SK-N-SH treated with all-trans-retinoic acid at 6 μM for 48 hours (cell line): ENCODE data around the gene ADAMTS17.

ENCODE experiments used
- ATAC-seq: fragments of 200-7000 bp; cut with Tn5 transposase; 3 replicates; pipeline ENCODE4 v1.9.1; 2020; ENCODE audit warnings: mild to moderate bottlenecking, moderate library complexity
- ARNTL ChIP-seq: fragments of 450-650 bp; formaldehyde crosslinking; IDR thresholded peaks from 2 replicates; pipeline ENCODE4 v1.5.0; 2020; ENCODE audit warnings: low read depth, mild to moderate bottlenecking, moderate library complexity, borderline replicate concordance
- BACH2 ChIP-seq: fragments of 250-450 bp; sonication (Bioruptor Pico); IDR thresholded peaks from 2 replicates; pipeline ENCODE4 v1.9.0; 2021; ENCODE audit warnings: mild to moderate bottlenecking, borderline replicate concordance
- CREB5 ChIP-seq: fragments of 250-450 bp; sonication (Bioruptor Pico); IDR thresholded peaks from 2 replicates; pipeline ENCODE4 v1.5.1; 2020; ENCODE audit warnings: low read depth, mild to moderate bottlenecking, moderate library complexity
- CSRNP3 ChIP-seq: fragments of 250-450 bp; sonication (Bioruptor Pico); IDR thresholded peaks from 2 replicates; pipeline ENCODE4 v1.5.1; 2021; ENCODE audit warnings: mild to moderate bottlenecking, moderate library complexity
- ESRRG ChIP-seq: fragments of 250-450 bp; sonication (Bioruptor Pico); IDR thresholded peaks from 2 replicates; pipeline ENCODE4 v1.6.1; 2021; ENCODE audit warnings: mild to moderate bottlenecking
- GLIS3 ChIP-seq: fragments of 250-450 bp; sonication (Bioruptor Pico); IDR thresholded peaks from 2 replicates; pipeline ENCODE4 v1.5.0; 2020; ENCODE audit warnings: mild to moderate bottlenecking, moderate library complexity
- OSR1 ChIP-seq: fragments of 250-450 bp; sonication (Bioruptor Pico); IDR thresholded peaks from 2 replicates; pipeline ENCODE4 v1.8.0; 2022; ENCODE audit warnings: moderate library complexity, mild to moderate bottlenecking, inconsistent platforms
- PATZ1 ChIP-seq: fragments of 250-450 bp; sonication (Bioruptor Pico); IDR thresholded peaks from 2 replicates; pipeline ENCODE4 v1.8.0; 2020; ENCODE audit warnings: mild to moderate bottlenecking, moderate library complexity, borderline replicate concordance
- POU6F1 ChIP-seq: fragments of 250-450 bp; sonication (Bioruptor Pico); IDR thresholded peaks from 2 replicates; pipeline ENCODE4 v1.8.0; 2021; ENCODE audit warnings: low read depth, mild to moderate bottlenecking, moderate library complexity, borderline replicate concordance
- PPARA ChIP-seq: fragments of 250-450 bp; sonication (Bioruptor Pico); IDR thresholded peaks from 2 replicates; pipeline ENCODE4 v1.5.0; 2020; ENCODE audit warnings: mild to moderate bottlenecking, borderline replicate concordance
- RARB ChIP-seq: fragments of 250-450 bp; sonication (Bioruptor Pico); IDR thresholded peaks from 2 replicates; pipeline ENCODE4 v1.8.0; 2021; ENCODE audit warnings: mild to moderate bottlenecking, moderate library complexity
- SNAI2 ChIP-seq: fragments of 250-450 bp; sonication (Bioruptor Pico); IDR thresholded peaks from 2 replicates; pipeline ENCODE4 v1.5.0; 2020; ENCODE audit warnings: mild to moderate bottlenecking, moderate library complexity
- TCF4 ChIP-seq: fragments of 250-450 bp; sonication (Bioruptor Pico); IDR thresholded peaks from 2 replicates; pipeline ENCODE4 v1.8.0; 2021; ENCODE audit warnings: mild to moderate bottlenecking, moderate library complexity, borderline replicate concordance
- TOX ChIP-seq: fragments of 250-450 bp; sonication (Bioruptor Pico); IDR thresholded peaks from 2 replicates; pipeline ENCODE4 v1.8.0; 2021; ENCODE audit warnings: mild to moderate bottlenecking, moderate library complexity, borderline replicate concordance
- TSHZ2 ChIP-seq: fragments of 250-450 bp; sonication (Bioruptor Pico); IDR thresholded peaks from 2 replicates; pipeline ENCODE4 v1.5.0; 2020; ENCODE audit warnings: mild to moderate bottlenecking, moderate library complexity
- ZC3H10 ChIP-seq: fragments of 250-450 bp; sonication (Bioruptor Pico); IDR thresholded peaks from 2 replicates; pipeline ENCODE4 v1.5.1; 2021; ENCODE audit warnings: mild to moderate bottlenecking, moderate library complexity
- ZFP30 ChIP-seq: fragments of 450-650 bp; formaldehyde crosslinking; IDR thresholded peaks from 2 replicates; pipeline ENCODE4 v1.5.0; 2022; ENCODE audit warnings: mild to moderate bottlenecking, moderate library complexity
- ZNF565 ChIP-seq: fragments of 450-650 bp; formaldehyde crosslinking; conservative IDR thresholded peaks from 2 replicates; pipeline ENCODE4 v1.5.0; 2020; ENCODE audit warnings: low read depth, mild to moderate bottlenecking, moderate library complexity
- ZNF70 ChIP-seq: fragments of 450-650 bp; formaldehyde crosslinking; IDR thresholded peaks from 2 replicates; pipeline ENCODE4 v1.5.0; 2020; ENCODE audit warnings: mild to moderate bottlenecking, moderate library complexity
- ZNF8 ChIP-seq: fragments of 450-650 bp; formaldehyde crosslinking; IDR thresholded peaks from 2 replicates; pipeline ENCODE4 v1.5.0; 2020; ENCODE audit warnings: mild to moderate bottlenecking, moderate library complexity

ADAMTS17 gene

GRCh38 chr15:100058458-100058857 lies 283.3 kb downstream of the ADAMTS17 start:
- ATAC-seq: no peak
- TF ChIP-seq BACH2 (CRISPR knock-in tag): no peak
- no peak for TF ChIP-seq GLIS3
- TF ChIP-seq RARB (CRISPR knock-in tag): no peak
- no peak for TF ChIP-seq ESRRG
- TF ChIP-seq ZFP30: no peak

GRCh38 chr15:100057281-100057680 lies 284.5 kb downstream of the ADAMTS17 start:
- ATAC-seq: no peak

More at GRCh38 chr15:100057281-100057680, 284.5 kb downstream of the ADAMTS17 start:
- TF ChIP-seq TOX (CRISPR knock-in tag) (no peak), CSRNP3 (CRISPR knock-in tag) (no peak), PATZ1 (CRISPR knock-in tag) (no peak), ARNTL (no peak), ZC3H10 (no peak), BACH2 (CRISPR knock-in tag) (no peak), ZNF565 (CRISPR knock-in tag) (no peak), CREB5 (no peak), TCF4 (CRISPR knock-in tag) (no peak), ESRRG (no peak), ZNF8 (no peak), OSR1 (CRISPR knock-in tag) (no peak), SNAI2 (CRISPR knock-in tag) (no peak), ZNF70 (CRISPR knock-in tag) (no peak), PPARA (CRISPR knock-in tag) (no peak), GLIS3 (no peak), ZFP30 (no peak), TSHZ2 (CRISPR knock-in tag) (no peak), POU6F1 (CRISPR knock-in tag) (no peak)
